ENCODE data around the gene ATP11C.
"Not testable (repeated sequence)": the region's sequence is repeated elsewhere in the genome, so short reads cannot be mapped to it uniquely, and the experiment has no call there.

Gene ATP11C

DNA sequence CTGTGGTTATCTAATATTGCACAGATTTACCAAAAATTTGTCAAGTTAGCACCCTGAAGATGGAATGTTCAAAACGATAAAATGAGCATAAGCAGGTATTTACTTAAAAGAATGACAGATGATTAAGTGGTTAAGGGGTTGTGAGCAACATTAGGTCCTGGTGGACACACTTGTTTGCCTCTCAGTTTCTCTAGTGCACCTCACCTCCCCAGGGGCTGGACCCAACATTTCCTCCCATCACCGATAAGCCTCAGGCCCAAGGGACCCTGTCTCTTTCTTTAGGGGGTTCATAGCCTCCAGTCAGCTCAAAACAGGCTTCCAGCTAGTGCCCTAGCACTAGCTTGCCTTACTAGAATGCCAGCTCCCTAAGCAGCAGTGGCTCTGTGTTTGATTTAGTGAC is 88.0 kb downstream of the ATP11C start:
- Mint-ChIP-seq H3K27me3 (ENCODE audit: low read depth) (no peaks in the 10 kb centered on the region), H3K4me3 (no peak overlapping the region), H3K36me3 (ENCODE audit: low read depth) (peaks cover 2% of the 10 kb centered on the region), H3K9me3 (peaks cover 5% of the 10 kb centered on the region), H3K4me1 (peaks cover 9% of the 10 kb centered on the region), H3K27ac (no peak overlapping the region)
- TF ChIP-seq, protein P1, sequence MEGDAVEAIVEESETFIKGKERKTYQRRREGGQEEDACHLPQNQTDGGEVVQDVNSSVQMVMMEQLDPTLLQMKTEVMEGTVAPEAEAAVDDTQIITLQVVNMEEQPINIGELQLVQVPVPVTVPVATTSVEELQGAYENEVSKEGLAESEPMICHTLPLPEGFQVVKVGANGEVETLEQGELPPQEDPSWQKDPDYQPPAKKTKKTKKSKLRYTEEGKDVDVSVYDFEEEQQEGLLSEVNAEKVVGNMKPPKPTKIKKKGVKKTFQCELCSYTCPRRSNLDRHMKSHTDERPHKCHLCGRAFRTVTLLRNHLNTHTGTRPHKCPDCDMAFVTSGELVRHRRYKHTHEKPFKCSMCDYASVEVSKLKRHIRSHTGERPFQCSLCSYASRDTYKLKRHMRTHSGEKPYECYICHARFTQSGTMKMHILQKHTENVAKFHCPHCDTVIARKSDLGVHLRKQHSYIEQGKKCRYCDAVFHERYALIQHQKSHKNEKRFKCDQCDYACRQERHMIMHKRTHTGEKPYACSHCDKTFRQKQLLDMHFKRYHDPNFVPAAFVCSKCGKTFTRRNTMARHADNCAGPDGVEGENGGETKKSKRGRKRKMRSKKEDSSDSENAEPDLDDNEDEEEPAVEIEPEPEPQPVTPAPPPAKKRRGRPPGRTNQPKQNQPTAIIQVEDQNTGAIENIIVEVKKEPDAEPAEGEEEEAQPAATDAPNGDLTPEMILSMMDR (IDR thresholded peaks at IDR 0.05; ENCODE audit: unreplicated experiment in 3 of 3), result no peak

- peaks cover 9% of the 10 kb centered on the region for H3K4me1 Mint-ChIP-seq
- H3K9me3 Mint-ChIP-seq, result peaks cover 9% of the 10 kb centered on the region
- H3K27ac Mint-ChIP-seq, result no peak overlapping the region
- no peak overlapping the region for H3K4me3 Mint-ChIP-seq
- H3K36me3 Mint-ChIP-seq (ENCODE audit: low read depth), result peaks cover 6% of the 10 kb centered on the region
- no peaks in the 10 kb centered on the region for H3K27me3 Mint-ChIP-seq (ENCODE audit: low read depth)
- TF ChIP-seq, protein P1 (IDR thresholded peaks at IDR 0.05; ENCODE audit: unreplicated experiment in 3 of 3), result no peak
Measured at GRCh38 chrX:139844163-139844562, 88.7 kb downstream of the ATP11C start.

DNA sequence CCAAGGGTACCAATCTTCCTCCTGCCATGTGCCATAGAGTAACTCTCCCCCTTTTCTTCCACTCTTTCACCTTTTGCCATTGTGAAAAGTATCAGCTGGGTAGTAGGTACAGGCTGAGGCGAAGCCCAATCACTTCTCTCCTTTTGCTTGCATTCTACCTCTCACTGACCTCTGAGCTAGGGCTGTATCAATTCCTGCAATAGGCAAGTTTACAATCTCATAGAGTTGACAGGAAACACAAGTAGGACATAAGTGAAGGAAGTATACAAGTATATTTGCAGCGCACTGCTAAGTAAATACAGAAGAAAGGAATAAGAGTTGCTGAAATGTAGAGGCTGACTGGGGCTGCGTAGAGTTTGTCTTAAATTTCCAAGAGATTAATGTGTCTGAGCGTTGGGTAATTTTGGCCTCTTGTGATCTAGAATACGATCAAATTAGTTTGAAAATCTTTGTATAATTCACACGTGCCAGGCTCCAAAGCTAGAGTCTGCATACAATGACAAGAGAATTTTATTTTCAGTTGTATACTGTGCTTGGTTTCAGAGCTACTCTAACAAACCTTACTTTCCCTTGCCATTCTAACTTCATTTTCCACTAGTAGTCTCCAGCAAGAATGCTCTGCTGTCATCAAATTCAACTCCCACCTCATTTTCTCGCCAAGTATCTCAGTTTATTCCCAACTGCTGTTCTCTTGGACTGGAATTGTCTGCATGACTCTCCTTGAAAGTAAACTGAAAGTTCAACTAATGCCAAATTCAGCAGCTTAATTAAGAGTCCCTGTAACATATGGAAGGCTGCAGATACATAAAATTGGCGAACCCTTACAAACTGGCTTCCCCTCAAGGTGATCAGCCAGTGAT is 90.3 kb downstream of the ATP11C start:
- Mint-ChIP-seq H3K4me1 (peaks cover 9% of the 10 kb centered on the region), H3K4me3 (no peak overlapping the region), H3K9me3 (peaks cover 16% of the 10 kb centered on the region), H3K27ac (peak overlapping the region; percentile 2 to 75 (median 67)), H3K36me3 (ENCODE audit: low read depth) (peaks cover 9% of the 10 kb centered on the region), H3K27me3 (ENCODE audit: low read depth) (no peaks in the 10 kb centered on the region)
- TF ChIP-seq, protein P1 (IDR thresholded peaks at IDR 0.05; ENCODE audit: unreplicated experiment in 3 of 3), result no peak

- Mint-ChIP-seq H3K4me1 (peaks cover 22% of the 10 kb centered on the region), H3K36me3 (ENCODE audit: low read depth) (peaks cover 10% of the 10 kb centered on the region), H3K9me3 (peaks cover 13% of the 10 kb centered on the region)
- H3K27ac Mint-ChIP-seq; H3K4me3 Mint-ChIP-seq; H3K27me3 Mint-ChIP-seq (ENCODE audit: low read depth): not testable (repeated sequence)
Measured at GRCh38 chrX:139836335-139836734, 96.5 kb downstream of the ATP11C start.

DNA sequence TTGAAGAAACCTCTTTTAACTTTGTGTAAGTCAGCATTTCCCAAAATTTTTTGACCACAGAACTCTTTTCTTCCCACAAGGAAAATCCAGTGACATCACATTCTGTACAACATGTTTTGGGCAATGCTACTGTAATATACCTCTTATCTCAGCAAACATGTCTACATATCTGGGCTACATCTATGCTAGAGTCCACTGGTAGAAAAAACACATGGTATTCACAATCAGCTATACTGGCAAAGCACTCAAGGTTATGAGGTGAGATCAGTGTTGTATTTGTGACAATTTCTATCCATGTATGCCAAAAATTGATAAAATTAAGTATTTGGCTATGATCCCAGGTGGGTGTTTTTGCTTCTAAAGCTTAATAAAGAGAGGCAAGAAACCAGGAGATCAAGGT is 98.0 kb downstream of the ATP11C start:
- Mint-ChIP-seq H3K27me3 (ENCODE audit: low read depth) (no peaks in the 10 kb centered on the region), H3K4me1 (peaks cover 26% of the 10 kb centered on the region), H3K27ac (no peak overlapping the region), H3K36me3 (ENCODE audit: low read depth) (peaks cover 8% of the 10 kb centered on the region), H3K9me3 (peaks cover 11% of the 10 kb centered on the region), H3K4me3 (no peak overlapping the region)
- TF ChIP-seq, protein P1 (IDR thresholded peaks at IDR 0.05; ENCODE audit: unreplicated experiment in 3 of 3), result no peak

GRCh38 chrX:139832718-139833309 is 100.0 kb downstream of the ATP11C start:
- TF ChIP-seq, protein P1 (IDR thresholded peaks at IDR 0.05; ENCODE audit: unreplicated experiment in 3 of 3), result no peak

More at GRCh38 chrX:139832718-139833309, 100.0 kb downstream of the ATP11C start:
- H3K27me3 Mint-ChIP-seq (ENCODE audit: low read depth), result no peaks in the 10 kb centered on the region
- H3K4me3 Mint-ChIP-seq, result no peak overlapping the region
- peaks cover 3% of the 10 kb centered on the region for H3K9me3 Mint-ChIP-seq
- peak overlapping the region; percentile 76 to 92 (median 80) for H3K27ac Mint-ChIP-seq
- H3K4me1 Mint-ChIP-seq, result peaks cover 29% of the 10 kb centered on the region
- H3K36me3 Mint-ChIP-seq (ENCODE audit: low read depth), result peaks cover 3% of the 10 kb centered on the region
